GM12874 (cell line): Measurements from ENCODE around the gene ZNF197.

Source experiments
- TF ChIP-seq, protein P1 (sequence below): IDR thresholded peaks from 2 replicates; pipeline ENCODE4 v1.5.1; 2011; ENCODE audit warnings: low read depth, mild to moderate bottlenecking, control low read depth, low read length, moderate library complexity; ENCODE audit not compliant: insufficient read depth

ZNF197 gene

DNA sequence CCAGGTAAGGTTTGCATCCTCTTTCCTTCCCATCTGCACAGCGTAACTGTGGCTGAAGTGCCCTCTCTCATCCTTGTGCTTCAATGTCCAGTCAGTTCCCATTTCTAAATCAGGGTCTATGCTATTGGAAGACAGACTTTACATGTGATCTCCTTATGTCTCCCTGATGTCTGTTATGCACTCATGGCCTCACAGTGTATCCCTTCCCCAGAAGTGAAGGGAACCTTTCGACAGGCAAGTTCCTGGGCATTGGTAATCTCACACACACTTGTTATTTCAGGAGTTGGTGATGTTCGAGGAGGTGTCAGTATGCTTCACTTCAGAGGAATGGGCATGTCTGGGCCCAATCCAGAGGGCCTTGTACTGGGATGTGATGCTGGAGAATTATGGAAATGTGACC is 7.4 kb downstream of the ZNF197 start:
- TF ChIP-seq, protein P1, sequence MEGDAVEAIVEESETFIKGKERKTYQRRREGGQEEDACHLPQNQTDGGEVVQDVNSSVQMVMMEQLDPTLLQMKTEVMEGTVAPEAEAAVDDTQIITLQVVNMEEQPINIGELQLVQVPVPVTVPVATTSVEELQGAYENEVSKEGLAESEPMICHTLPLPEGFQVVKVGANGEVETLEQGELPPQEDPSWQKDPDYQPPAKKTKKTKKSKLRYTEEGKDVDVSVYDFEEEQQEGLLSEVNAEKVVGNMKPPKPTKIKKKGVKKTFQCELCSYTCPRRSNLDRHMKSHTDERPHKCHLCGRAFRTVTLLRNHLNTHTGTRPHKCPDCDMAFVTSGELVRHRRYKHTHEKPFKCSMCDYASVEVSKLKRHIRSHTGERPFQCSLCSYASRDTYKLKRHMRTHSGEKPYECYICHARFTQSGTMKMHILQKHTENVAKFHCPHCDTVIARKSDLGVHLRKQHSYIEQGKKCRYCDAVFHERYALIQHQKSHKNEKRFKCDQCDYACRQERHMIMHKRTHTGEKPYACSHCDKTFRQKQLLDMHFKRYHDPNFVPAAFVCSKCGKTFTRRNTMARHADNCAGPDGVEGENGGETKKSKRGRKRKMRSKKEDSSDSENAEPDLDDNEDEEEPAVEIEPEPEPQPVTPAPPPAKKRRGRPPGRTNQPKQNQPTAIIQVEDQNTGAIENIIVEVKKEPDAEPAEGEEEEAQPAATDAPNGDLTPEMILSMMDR, result no peak

DNA sequence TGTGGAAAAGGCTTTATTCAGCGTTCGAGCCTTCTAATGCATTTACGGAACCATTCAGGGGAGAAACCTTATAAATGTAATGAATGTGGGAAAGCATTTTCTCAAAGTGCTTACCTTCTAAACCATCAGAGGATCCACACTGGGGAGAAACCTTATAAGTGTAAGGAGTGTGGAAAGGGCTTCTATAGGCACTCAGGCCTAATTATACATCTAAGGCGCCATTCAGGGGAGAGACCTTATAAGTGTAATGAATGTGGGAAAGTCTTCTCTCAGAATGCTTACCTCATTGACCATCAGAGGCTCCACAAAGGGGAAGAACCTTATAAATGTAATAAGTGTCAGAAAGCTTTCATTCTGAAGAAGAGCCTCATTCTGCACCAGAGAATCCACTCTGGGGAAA is 17.5 kb downstream of the ZNF197 start:
- TF ChIP-seq, protein P1, result no peak

DNA sequence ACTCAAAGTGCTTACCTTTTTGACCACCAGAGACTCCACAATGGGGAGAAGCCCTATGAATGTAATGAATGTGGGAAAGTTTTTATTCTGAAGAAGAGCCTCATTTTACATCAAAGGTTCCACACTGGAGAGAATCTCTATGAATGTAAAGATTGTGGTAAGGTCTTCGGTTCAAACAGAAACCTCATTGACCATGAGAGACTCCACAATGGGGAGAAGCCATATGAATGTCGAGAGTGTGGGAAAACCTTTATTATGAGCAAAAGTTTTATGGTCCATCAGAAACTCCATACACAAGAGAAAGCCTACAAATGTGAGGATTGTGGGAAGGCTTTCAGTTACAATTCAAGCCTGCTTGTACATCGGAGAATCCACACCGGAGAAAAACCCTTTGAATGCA is 18.2 kb downstream of the ZNF197 start:
- TF ChIP-seq, protein P1, result no peak

DNA sequence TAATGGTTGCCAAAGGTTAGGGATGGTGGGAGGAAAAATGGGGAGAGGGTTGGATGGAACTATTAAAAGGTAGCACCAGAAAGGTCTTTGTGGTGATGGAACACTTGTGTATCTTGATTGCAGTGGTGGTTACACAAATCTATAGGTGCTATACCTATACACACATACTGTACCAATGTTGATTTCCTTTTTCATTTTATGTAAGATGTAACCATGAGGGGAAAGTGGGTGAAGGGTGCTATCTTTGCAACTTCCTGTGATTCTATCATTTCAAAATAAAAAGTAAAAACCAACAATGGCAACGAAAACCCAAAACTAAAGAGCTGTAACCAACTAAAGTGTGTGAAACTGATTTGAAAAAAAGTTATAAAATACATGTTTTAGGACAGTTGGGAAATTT is 22.9 kb downstream of the ZNF197 start:
- TF ChIP-seq, protein P1, result no peak

DNA sequence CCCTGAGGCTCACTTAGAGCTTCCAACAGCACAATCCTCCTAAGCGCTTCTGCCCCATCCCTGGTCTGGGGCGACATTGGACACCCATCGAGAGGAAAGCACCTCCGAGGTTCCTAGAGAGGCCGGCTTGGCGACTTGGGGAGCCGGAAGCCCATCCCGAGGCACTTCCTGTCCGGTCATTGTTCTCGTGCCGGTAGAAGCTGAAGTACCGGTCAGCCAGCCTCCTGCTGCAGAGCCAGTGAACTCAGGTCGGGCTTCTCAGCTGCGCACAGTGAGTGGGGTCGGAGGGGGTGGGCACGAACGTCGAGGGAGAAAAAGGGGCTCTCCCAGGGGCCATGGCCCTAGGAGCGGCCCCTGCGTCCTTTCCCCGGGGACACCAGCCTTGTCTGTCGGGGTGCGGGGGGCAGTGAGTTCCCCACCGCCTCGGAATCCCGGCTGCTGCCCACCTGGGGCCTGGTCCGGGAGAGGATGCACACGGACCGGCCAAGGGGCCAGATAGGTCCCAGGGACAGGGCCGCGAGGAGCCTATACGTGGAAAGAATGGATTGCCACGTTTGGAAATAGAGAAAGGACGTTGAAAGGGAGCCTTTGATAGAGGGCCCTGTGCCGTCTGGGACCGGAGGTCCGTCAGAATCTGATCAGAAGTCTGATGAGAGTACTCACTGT is 23.9 kb downstream of the ZNF197 start, which contains the start of gene ZNF35:
TSS of gene ZNF35 (plus strand) at position 169 of the 666 bp plus-strand sequence. CDS start 2,336 bp downstream, outside the sequence.
- TF ChIP-seq, protein P1, result no peak

DNA sequence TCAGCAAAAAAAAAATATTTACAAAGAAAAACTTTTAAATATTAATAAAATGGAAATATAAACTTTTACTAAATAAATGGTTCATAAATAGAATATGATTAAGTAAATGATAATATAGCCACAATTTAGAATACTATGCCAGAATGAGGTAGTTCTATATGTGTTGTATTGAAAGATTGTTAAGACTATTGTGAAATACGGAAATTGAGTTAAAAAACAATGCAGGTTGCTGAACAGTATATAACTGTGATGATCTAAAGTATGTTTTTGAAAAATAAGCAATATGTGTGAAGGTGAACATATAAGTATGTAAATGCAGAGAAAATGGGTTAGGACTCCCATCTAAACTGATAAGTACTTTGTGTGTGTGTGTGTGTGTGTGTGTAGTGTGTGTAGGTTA is 24.9 kb downstream of the ZNF197 start:
- TF ChIP-seq, protein P1, result no peak

DNA sequence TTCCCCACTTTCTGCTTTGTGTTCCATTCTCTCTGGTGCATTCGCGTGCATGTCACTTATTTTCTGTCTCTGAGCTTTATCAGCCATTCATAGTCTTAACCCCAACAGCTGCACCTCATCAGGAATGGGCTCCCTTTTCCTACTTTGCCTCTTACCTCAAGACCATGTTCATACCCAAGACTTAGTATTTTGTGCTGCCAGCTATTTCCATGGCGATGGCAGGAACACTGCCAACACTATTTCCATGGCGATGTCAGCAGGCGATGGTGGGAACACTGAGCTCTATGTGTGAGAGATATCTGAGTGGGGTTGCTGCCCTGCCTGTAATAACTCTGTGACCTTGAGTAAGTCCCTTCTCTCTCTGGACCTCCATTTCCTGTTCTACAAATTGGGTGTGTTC is 29.2 kb downstream of the ZNF197 start:
- TF ChIP-seq, protein P1, result no peak
